Smooth muscle cell (in vitro differentiated cells): ENCODE data around the gene ARCN1. TPM values are rescaled to one million over a fixed set of nuclear protein-coding genes. Genes with fewer than 3 reads are reported as not detected.

ENCODE experiments used
- DNase-seq: peaks from one replicate; lab custom pipeline; 2025; ENCODE audit not compliant: unreplicated experiment; lab: John Stamatoyannopoulos, UW
- H2AFZ ChIP-seq: fragments of 200-600 bp; sonication (generic); 2 replicates; pipeline ENCODE4 v1.6.0; 2016; ENCODE audit warnings: antibody characterized with exemption, low read depth, mild to moderate bottlenecking
- H3F3A ChIP-seq: fragments of 200-600 bp; sonication (generic); 2 replicates; pipeline ENCODE4 v1.6.0; 2017; ENCODE audit warnings: antibody characterized with exemption, low read depth
- H3K27ac ChIP-seq: fragments of 200-600 bp; sonication (generic); 2 replicates; pipeline ENCODE4 v1.5.1; 2016; ENCODE audit warnings: low read depth, mild to moderate bottlenecking
- H3K27me3 ChIP-seq: fragments of 200-600 bp; sonication (generic); 2 replicates; pipeline ENCODE4 v1.6.1; 2016; ENCODE audit warnings: low read depth, mild to moderate bottlenecking
- H3K36me3 ChIP-seq: fragments of 200-600 bp; sonication (generic); 2 replicates; pipeline ENCODE4 v1.5.1; 2016; ENCODE audit warnings: low read depth
- H3K4me1 ChIP-seq: fragments of 200-600 bp; sonication (generic); 2 replicates; pipeline ENCODE4 v1.5.1; 2016; ENCODE audit warnings: low read depth
- H3K4me2 ChIP-seq: fragments of 200-600 bp; sonication (generic); 2 replicates; pipeline ENCODE4 v1.6.0; 2016; ENCODE audit warnings: mild to moderate bottlenecking
- H3K4me3 ChIP-seq: fragments of 200-600 bp; sonication (generic); 2 replicates; pipeline ENCODE4 v1.5.1; 2016; ENCODE audit warnings: mild to moderate bottlenecking
- H3K79me2 ChIP-seq: fragments of 200-600 bp; sonication (generic); 2 replicates; pipeline ENCODE4 v1.6.0; 2016; ENCODE audit warnings: low read depth, mild to moderate bottlenecking
- H3K9ac ChIP-seq: fragments of 200-600 bp; sonication (generic); 2 replicates; pipeline ENCODE4 v1.6.0; 2016; ENCODE audit warnings: low read depth
- H3K9me3 ChIP-seq: fragments of 200-600 bp; sonication (generic); replicated peaks from 2 replicates; pipeline ENCODE4 v1.5.1; 2016; ENCODE audit warnings: low read depth
- H4K20me1 ChIP-seq: fragments of 200-600 bp; sonication (generic); 2 replicates; pipeline ENCODE4 v1.6.0; 2016; ENCODE audit warnings: low read depth
- WGBS: methylation state at CpG from one replicate; pipeline ENCODE4 v1.1.7; 2016; ENCODE audit warnings: low lambda C conversion rate; 5-methylcytosine and 5-hydroxymethylcytosine counted together
- polyA plus RNA-seq: library from polyadenylated mRNA; unstranded; fragments of >200 nt; fragmentation: Nextera tagmentation; extraction: Ambion mirVana; gene quantifications from 2 replicates; pipeline ENCODE4 v1.2.1, GENCODE V29; 2016
- total RNA-seq: library from RNA; depleted of rRNA; stranded (reverse); fragments of >200 nt; gene quantifications from 2 replicates; pipeline ENCODE4 v1.2.3, GENCODE V29; 2014
- TF ChIP-seq, protein P1 (sequence below): fragments of 200-600 bp; sonication (generic); IDR thresholded peaks from 2 replicates; pipeline ENCODE4 v1.5.1; 2017; ENCODE audit warnings: borderline replicate concordance, mild to moderate bottlenecking, antibody characterized with exemption; ENCODE audit not compliant: insufficient read depth, poor library complexity, severe bottlenecking

Gene ARCN1
- total and polyA plus RNA-seq, 2 experiments from 2014 or later, result 285 to 314 TPM

DNA sequence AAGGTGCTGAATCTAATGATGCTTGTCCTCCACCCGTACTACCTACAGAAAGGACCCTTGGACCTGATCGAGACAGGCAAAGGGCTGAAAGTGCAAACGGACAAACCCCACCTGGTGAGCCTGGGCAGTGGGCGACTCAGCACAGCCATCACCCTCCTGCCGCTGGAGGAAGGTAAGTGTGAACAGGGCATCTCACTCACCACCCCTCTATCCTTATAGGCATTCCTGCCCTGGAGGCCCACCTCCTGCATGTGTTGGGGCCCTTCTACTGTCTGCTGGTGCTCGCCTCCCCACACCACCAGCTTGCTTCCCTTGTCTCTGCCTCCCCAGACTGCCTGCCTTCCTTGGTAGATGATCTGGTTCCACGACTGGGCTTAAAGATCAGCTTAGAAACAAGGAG, 42.3 kb downstream of the ARCN1 start:
- Histone ChIP-seq H3K4me3 (no peak overlapping the region), H2AFZ (no peak overlapping the region), H3K4me1 (peaks cover 63% of the 10 kb centered on the region), H3K9me3 (no peaks in the 10 kb centered on the region), H3K27ac (peak overlapping the region; percentile 99), H3K79me2 (peaks cover 35% of the 10 kb centered on the region), H3K36me3 (no peaks in the 10 kb centered on the region), H3K9ac (no peak overlapping the region), H3F3A (peaks cover 12% of the 10 kb centered on the region), H3K4me2 (no peak overlapping the region), H3K27me3 (no peaks in the 10 kb centered on the region), H4K20me1 (peaks cover 5% of the 10 kb centered on the region)
- DNase-seq, result no peak
- 86% methylated on average over 7 of the region's 7 CpGs for WGBS
- TF ChIP-seq, protein P1, sequence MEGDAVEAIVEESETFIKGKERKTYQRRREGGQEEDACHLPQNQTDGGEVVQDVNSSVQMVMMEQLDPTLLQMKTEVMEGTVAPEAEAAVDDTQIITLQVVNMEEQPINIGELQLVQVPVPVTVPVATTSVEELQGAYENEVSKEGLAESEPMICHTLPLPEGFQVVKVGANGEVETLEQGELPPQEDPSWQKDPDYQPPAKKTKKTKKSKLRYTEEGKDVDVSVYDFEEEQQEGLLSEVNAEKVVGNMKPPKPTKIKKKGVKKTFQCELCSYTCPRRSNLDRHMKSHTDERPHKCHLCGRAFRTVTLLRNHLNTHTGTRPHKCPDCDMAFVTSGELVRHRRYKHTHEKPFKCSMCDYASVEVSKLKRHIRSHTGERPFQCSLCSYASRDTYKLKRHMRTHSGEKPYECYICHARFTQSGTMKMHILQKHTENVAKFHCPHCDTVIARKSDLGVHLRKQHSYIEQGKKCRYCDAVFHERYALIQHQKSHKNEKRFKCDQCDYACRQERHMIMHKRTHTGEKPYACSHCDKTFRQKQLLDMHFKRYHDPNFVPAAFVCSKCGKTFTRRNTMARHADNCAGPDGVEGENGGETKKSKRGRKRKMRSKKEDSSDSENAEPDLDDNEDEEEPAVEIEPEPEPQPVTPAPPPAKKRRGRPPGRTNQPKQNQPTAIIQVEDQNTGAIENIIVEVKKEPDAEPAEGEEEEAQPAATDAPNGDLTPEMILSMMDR, result no peak

DNA sequence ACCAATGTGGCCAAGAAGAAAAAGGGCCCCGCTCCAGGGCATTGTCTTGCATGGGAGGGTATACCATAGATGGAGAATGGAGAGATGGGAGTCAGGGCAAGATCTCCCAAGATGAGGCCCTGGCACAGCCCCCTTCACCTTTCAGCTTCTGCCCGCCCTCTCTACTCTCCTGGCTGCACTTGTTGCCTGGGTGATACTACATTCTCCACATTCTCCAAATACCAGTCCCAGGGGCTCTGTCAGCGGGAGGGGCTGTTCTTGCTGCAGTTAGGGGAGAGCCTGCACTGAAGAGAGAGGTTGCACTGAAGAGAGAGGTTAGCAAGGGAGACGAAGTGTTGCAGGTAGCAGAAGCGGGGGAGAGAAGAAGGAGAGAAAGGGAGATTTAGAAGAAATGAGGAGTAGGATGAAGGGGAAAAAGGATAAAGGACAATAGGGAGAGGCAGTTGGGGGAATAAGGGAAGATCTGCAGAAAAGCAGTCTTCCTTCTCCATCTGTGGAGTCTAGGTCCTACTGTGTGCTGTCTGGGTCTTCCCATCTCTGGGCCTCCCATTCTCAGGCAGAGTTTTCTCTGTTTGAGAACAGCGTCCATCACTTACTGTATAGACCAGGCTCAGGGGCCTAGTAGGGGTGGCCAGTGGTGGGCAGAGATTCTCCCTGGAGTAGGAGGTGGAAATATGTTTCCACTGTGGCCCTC, 43.2 kb downstream of the ARCN1 start:
- DNase-seq, result no peak
- TF ChIP-seq, protein P1, result no peak
- H3K9me3 ChIP-seq, result no peaks in the 10 kb centered on the region
- H3F3A ChIP-seq, result peaks cover 19% of the 10 kb centered on the region
- H3K4me1 ChIP-seq, result peaks cover 64% of the 10 kb centered on the region
- no peak overlapping the region for H3K9ac ChIP-seq
- peaks cover 26% of the 10 kb centered on the region for H3K79me2 ChIP-seq
- H3K36me3 ChIP-seq, result no peaks in the 10 kb centered on the region
- H3K4me2 ChIP-seq, result no peak overlapping the region
- no peaks in the 10 kb centered on the region for H3K27me3 ChIP-seq
- no peak overlapping the region for H3K4me3 ChIP-seq
- 64% methylated on average over 6 of the region's 6 CpGs for WGBS
- H3K27ac ChIP-seq, result peak overlapping the region; percentile 99
- no peak overlapping the region for H2AFZ ChIP-seq
- H4K20me1 ChIP-seq, result peaks cover 5% of the 10 kb centered on the region

DNA sequence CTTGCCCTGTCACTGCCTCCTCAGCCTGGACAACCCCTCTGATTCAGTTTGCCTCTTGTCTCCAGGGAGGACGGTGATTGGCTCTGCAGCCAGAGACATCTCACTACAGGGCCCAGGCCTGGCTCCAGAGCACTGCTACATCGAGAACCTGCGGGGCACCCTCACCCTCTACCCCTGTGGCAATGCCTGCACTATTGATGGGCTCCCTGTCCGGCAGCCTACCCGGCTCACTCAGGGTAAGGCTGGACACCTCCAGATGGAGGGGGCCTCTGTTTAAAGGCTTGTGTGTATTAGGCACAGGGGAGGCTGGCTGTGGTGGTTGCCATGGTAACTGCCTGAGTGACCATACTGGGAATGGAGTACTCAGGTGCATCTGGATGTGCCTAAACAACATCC, 43.8 kb downstream of the ARCN1 start:
- Histone ChIP-seq H3K36me3 (no peaks in the 10 kb centered on the region), H3K4me2 (no peak overlapping the region), H3K79me2 (peaks cover 20% of the 10 kb centered on the region), H3K27ac (peak overlapping the region; percentile 99), H3K9ac (no peak overlapping the region), H3F3A (peaks cover 21% of the 10 kb centered on the region), H3K9me3 (no peaks in the 10 kb centered on the region), H2AFZ (no peak overlapping the region), H3K27me3 (no peaks in the 10 kb centered on the region), H4K20me1 (peaks cover 5% of the 10 kb centered on the region), H3K4me1 (peaks cover 64% of the 10 kb centered on the region), H3K4me3 (no peak overlapping the region)
- 78% methylated on average over 5 of the region's 5 CpGs for WGBS
- no peak for DNase-seq
- TF ChIP-seq, protein P1, result no peak
